HG03521 (cell line): ENCODE data around the gene CCDC149.

ENCODE experiments used
- ATAC-seq: cut with Tn5 transposase; IDR thresholded peaks from one replicate; pipeline ENCODE4 v1.9.1; 2021; ENCODE audit warnings: mild to moderate bottlenecking, moderate library complexity; ENCODE audit not compliant: unreplicated experiment

Gene CCDC149

GRCh38 chr4:24912252-24913118 is at the start of gene CCDC149:
CCDC149 (minus strand) TSS chr4:24913042; CDS start chr4:24912864, 178 bp downstream.
- no peak for ATAC-seq

GRCh38 chr4:24957886-24958285 is 45.0 kb upstream of the CCDC149 start:
- no peak for ATAC-seq

GRCh38 chr4:24956763-24957162 is 43.9 kb upstream of the CCDC149 start:
- ATAC-seq = no peak

- ATAC-seq = no peak
Measured at GRCh38 chr4:24956091-24956490, 43.2 kb upstream of the CCDC149 start.

DNA sequence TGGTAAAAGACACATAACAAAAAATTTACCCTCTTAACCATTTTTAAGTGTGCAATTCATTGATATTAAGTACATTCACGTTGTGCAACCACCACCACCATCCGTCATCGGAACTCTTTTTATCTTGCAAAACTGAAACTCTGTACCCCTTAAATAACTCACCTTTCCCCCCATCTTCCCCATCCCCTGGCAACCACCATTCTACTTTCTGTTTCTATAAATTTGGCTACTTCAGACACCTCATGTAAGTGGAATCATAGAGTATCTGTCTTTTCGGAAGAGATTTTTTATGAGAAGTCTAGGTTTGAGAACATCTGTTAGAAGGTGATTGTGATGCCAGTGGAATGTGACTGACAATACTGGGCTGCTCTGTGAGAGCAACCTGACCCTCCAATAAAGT is 39.8 kb upstream of the CCDC149 start:
- no peak for ATAC-seq

GRCh38 chr4:24949970-24950369 is 37.1 kb upstream of the CCDC149 start:
- ATAC-seq = no peak

GRCh38 chr4:24937917-24938281 is 25.1 kb upstream of the CCDC149 start:
- no peak for ATAC-seq

DNA sequence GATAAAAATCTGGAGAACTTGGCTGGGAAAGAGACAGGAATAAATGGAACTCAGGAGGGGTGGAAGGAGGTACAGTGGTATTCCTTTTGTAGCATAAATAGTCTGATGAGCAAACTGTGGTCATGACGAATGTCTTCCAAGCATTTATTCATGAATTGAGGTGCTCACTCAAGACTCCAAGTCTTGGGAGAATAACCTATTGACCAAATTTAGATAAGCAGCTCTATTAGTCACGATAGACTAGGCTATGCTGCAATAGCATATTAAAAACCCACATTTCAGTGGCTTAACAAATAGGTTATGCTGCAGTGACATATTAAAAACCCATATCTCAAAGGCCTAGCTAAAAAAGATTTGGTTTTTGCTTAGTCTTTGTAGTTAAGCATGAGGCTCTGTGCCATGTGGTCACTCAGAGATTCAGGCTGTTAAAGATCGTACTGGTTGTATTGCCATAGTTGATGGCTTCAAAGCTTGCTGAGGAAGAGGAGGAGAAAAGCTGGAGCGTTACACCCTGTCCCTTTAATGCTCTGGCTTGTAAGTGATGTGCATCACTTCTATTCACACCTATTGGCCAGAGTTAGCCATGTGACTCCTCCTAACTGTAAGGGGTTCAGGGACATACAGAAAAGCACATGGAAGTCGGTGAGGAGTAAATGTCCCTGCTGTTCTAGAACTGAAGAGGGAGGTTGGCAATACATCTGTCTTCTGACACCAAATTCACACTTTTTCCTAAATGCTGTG is 24.5 kb upstream of the CCDC149 start:
- no peak for ATAC-seq

- ATAC-seq = no peak
Measured at GRCh38 chr4:24935856-24936255, 23.0 kb upstream of the CCDC149 start.

DNA sequence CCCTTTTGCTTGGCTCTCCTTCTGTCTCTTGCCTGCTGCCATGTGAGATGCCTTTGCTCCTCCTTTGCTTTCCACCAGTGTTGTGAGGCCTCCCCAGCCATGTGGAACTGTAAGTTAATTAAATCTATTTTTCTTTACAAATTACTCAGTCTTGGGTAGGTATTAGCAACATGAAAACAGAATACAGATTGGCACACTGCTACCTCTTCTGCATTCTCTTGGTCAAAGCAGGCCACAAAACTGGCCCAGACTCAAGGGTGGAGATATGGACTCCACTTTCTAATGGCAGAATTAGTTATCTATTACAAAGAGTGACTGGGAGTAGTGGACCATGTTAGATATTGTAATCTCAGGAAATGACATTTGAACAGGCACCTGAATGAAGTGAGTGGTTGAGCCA is 21.5 kb upstream of the CCDC149 start:
- no peak for ATAC-seq

- ATAC-seq = no peak
Measured at GRCh38 chr4:24933684-24934275, 20.9 kb upstream of the CCDC149 start.

- no peak for ATAC-seq
Measured at GRCh38 chr4:24932515-24933225, 19.8 kb upstream of the CCDC149 start.

DNA sequence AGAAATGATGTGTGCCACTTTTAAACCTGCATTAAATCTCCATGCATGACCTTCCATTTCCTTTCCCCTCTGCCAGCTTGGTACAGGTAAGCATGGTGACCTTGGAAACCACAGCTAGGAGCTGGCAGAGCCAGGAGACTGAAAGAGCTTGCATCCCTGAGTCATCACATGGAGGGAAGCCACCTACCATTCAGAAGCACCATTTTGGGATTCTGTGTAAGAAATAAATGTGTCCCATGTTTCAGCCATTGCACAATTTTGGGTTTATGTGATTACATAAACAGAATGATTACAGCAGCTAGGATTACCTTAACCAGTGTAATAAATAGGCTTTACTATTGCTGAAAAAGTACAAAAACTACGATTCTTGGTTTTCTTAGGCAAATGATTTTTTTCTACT is 17.3 kb upstream of the CCDC149 start:
- ATAC-seq = no peak

DNA sequence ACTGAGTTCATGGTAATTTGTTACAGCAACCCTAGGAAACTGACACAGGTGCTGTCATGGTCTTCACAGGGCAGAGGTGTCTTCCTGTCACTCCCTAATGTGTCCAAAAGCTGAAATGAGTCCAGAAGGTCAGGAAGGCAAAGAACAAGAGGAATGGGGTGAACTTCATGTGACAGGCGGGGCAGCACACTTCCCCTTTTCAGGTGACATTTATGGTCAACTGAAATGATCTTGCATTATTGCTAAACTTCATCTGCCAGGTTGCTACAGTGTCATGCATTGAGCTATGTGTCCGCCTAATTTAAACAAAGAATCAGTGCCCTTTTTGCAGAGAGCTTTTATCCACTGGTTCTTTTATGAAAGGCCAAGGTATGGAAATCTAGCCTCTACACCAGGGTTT is 15.9 kb upstream of the CCDC149 start:
- no peak for ATAC-seq

DNA sequence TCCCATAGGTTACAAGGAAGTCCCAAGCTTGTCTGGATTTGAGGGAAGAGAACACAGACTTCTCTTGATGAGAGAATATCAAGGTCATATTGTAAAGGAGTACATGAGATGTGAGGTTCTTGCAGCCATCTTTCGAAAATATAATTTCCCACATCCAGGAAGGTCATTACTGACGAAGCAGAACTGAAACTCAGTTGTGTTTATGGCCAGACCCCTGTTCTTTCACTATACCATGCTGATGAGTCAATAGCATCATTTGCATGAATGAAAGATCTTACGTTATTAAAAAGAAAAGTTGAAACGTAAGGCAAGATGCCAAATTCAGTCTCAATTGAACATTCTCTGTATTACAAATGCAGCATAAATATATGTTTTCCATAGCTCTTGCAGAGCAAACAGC is 14.2 kb upstream of the CCDC149 start:
- no peak for ATAC-seq

DNA sequence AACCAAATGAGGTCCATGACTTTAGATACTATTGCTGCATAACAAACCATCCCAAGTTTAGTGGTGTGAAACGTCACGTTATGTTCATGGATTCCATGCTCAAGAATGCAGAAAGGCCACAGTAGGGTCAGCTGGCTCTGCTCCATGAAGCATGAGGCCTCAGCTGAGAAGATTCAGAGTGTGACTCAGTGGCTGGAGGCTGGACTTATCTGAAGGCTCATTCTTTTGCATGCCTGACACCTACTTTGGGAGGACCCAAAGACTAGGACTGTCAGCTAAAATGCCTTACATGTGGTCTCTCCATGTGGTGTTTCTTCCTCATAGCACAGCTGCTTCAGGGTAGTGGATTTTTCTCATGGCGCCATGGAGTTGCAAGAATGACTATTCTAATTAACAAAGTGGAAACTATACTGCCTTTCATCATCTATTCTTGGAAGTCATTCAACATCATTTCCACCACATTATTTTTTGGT is 11.5 kb upstream of the CCDC149 start:
- no peak for ATAC-seq

DNA sequence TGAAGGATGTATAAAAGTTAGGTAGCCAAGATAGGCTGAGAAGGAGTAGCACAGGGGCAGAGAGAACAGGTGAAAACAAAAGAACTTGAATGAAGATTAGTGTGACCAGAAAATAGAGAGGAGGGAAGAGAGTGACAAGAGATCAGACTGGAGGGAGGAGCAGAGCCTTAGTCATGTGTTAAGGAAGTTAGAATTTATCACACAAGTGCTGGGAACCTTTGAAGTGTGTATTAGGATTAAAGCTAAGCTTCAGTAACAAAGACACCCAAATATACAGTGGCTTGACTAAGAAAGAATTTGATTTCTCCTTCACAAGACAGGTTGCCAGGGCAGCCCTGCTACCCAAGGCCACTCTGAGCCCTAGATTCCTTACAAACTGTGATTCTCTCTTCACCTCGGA is 10.7 kb upstream of the CCDC149 start:
- ATAC-seq = no peak

DNA sequence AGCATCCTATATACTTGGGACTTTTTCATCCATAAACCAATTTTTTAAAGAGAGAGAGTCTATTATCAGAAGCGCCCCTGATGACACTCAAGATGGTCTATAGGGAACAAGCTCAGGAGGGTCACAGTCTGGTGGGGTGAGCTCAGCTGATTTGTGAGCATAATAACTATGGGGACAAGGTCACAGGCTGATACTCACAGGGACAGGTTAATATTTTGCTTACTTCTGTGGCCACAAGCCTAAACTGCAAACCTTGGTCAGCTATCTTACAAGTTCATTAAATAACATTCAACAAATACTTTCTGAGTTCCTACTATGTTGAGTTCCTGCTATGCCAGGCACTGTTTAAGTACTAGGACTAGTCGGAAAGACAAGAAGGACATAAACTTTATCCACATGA is 10.2 kb upstream of the CCDC149 start:
- ATAC-seq = no peak

DNA sequence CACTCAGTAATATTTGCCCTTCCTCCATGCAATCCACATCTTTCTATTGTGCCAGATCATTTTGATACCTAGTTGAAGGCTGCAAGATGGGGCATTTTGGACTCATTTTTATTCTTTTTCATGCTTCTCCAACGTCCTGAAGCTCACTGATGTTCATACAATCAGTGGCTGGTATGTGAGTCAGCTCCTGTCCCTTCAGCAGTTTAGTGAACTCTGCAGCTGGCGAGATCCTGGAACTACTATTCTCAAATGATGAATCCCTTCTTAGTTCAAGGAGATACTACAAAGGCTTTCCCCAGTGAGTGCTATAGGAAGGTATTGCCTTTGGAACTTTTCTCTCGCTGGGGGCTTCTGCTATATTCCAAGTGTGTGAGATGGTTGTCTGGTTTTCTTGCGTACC is 9.6 kb upstream of the CCDC149 start:
- ATAC-seq = no peak

- no peak for ATAC-seq
Measured at GRCh38 chr4:24921491-24921890, 8.6 kb upstream of the CCDC149 start.

GRCh38 chr4:24920008-24920407 is 7.2 kb upstream of the CCDC149 start:
- ATAC-seq = no peak
